AML-193 (cell line): Measurements from ENCODE around the gene CCR2.
"Not testable (repeated sequence)": the region's sequence is repeated elsewhere in the genome, so short reads cannot be mapped to it uniquely, and the experiment has no call there.

Experiments
- DNase-seq, 2 experiments: peaks; one replicate each; lab custom pipeline; 2025; lab: John Stamatoyannopoulos, UW

The CCR2 gene

GRCh38 chr3:46353647-46354410 is at the start of gene CCR2:
Gene CCR2 (plus strand): TSS chr3:46354111. CDS start chr3:46357528, 3,417 bp downstream.
- peak; percentile 80 to 83 for DNase-seq

GRCh38 chr3:46304739-46305138 is 49.2 kb upstream of the CCR2 start:
- no peak for DNase-seq

GRCh38 chr3:46312991-46313390 is 40.9 kb upstream of the CCR2 start:
- peak; percentile 96 to 97 for DNase-seq

- no peak for DNase-seq
Observed at GRCh38 chr3:46314517-46314916, 39.4 kb upstream of the CCR2 start.

- peak; percentile 58 to 66 for DNase-seq
Observed at GRCh38 chr3:46316206-46316605, 37.7 kb upstream of the CCR2 start.

GRCh38 chr3:46318207-46318927 is 35.5 kb upstream of the CCR2 start:
- DNase-seq: peak; percentile 94 to 97

GRCh38 chr3:46321461-46322104 is 32.3 kb upstream of the CCR2 start:
- DNase-seq: peak; percentile 38 to 53

- DNase-seq: no peak
Observed at GRCh38 chr3:46324036-46324435, 29.9 kb upstream of the CCR2 start.

GRCh38 chr3:46325645-46326300 is 28.1 kb upstream of the CCR2 start:
- no peak for DNase-seq

GRCh38 chr3:46330676-46331075 is 23.2 kb upstream of the CCR2 start:
- DNase-seq: not testable (repeated sequence)

- no peak for DNase-seq
Observed at GRCh38 chr3:46334741-46335478, 19.0 kb upstream of the CCR2 start.

- no peak for DNase-seq
Observed at GRCh38 chr3:46335541-46335940, 18.4 kb upstream of the CCR2 start.

- no peak for DNase-seq
Observed at GRCh38 chr3:46337911-46338310, 16.0 kb upstream of the CCR2 start.

GRCh38 chr3:46338840-46339239 is 15.1 kb upstream of the CCR2 start:
- no peak for DNase-seq

GRCh38 chr3:46344476-46344875 is 9.4 kb upstream of the CCR2 start:
- DNase-seq: no peak

- DNase-seq: no peak
Observed at GRCh38 chr3:46348823-46349482, 5.0 kb upstream of the CCR2 start.

- DNase-seq: peak; percentile 24 to 33
Observed at GRCh38 chr3:46349484-46350261, 4.2 kb upstream of the CCR2 start.

- peak; percentile 24 to 51 for DNase-seq
Observed at GRCh38 chr3:46350262-46350565, 3.7 kb upstream of the CCR2 start.

- no peak for DNase-seq
Observed at GRCh38 chr3:46351646-46352045, 2.3 kb upstream of the CCR2 start.

- no peak for DNase-seq
Observed at GRCh38 chr3:46353090-46353489, 821 bp upstream of the CCR2 start.
